ENCODE data around the gene RPRML.
"Not testable (repeated sequence)": the region's sequence is repeated elsewhere in the genome, so short reads cannot be mapped to it uniquely, and the experiment has no call there.

Gene RPRML

DNA sequence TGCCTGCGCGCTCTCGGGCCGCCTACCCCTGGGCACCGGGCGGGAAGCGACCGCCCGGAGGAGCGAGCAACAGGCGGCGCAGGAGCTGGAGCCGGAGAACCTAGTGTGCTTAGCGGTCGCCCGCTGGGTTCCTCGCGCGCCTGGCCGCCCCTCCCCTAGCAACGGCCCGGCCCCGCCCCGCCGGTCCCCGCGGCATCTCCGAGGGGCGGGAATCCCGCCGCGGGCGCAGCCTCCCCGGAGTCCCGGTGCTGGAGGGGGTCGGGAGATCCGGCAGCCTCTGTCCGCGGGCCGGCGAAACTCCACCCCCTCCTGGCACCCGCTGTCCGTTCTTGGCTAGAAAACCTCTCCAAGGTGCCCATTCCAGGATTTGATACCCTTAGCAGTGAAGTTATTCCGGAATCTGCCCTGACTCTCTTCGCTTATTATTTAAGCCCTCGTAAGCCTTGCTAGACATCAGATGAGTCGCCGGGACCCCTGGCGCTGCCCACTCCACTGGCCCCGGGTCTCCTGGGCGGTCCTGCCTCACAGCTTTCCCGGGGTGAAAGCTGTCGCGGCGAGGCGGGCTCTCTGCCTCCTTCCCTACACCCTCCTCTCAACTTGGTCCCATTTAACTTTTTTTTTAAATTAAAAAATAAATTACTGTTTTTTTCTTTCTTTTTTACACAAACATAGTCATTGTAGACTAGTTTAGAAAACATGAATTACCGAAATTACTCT, at the start of gene RPRML:
Gene RPRML, minus strand, starts transcription at position 107 of the 717 bp plus-strand sequence. CDS start 246 bp downstream, outside the sequence.
- H3K4me1 Mint-ChIP-seq (ENCODE audit: low read depth): peaks cover 5% of the 10 kb centered on the region
- H3K27me3 Mint-ChIP-seq (ENCODE audit: low read depth): peaks cover 41% of the 10 kb centered on the region
- H3K4me3 Mint-ChIP-seq: peak within 1 kb of the TSS; percentile 85
- peak; percentile 29 for DNase-seq (ENCODE audit: low spot score)
- H3K36me3 Mint-ChIP-seq (ENCODE audit: low read depth): no peaks in the 10 kb centered on the region
- H3K27ac Mint-ChIP-seq: no peak within 1 kb of the TSS
- H3K9me3 Mint-ChIP-seq: no peaks in the 10 kb centered on the region

- not testable (repeated sequence) for H3K36me3 Mint-ChIP-seq (ENCODE audit: low read depth); H3K4me3 Mint-ChIP-seq; H3K9me3 Mint-ChIP-seq; H3K27me3 Mint-ChIP-seq (ENCODE audit: low read depth); H3K27ac Mint-ChIP-seq; H3K4me1 Mint-ChIP-seq (ENCODE audit: low read depth); DNase-seq (ENCODE audit: low spot score)
These were observed 37.9 kb upstream of the RPRML start for GRCh38 chr17:47016966-47017365.

GRCh38 chr17:47013341-47013740, 34.3 kb upstream of the RPRML start:
- Mint-ChIP-seq H3K4me1 (ENCODE audit: low read depth) (peaks cover 8% of the 10 kb centered on the region), H3K36me3 (ENCODE audit: low read depth) (no peaks in the 10 kb centered on the region), H3K27ac (no peak overlapping the region), H3K27me3 (ENCODE audit: low read depth) (no peaks in the 10 kb centered on the region), H3K9me3 (no peaks in the 10 kb centered on the region), H3K4me3 (no peak overlapping the region)
- DNase-seq (ENCODE audit: low spot score): no peak

- H3K27me3 Mint-ChIP-seq (ENCODE audit: low read depth): no peaks in the 10 kb centered on the region
- no peak for DNase-seq (ENCODE audit: low spot score)
- H3K27ac Mint-ChIP-seq: no peak overlapping the region
- H3K9me3 Mint-ChIP-seq: no peaks in the 10 kb centered on the region
- no peak overlapping the region for H3K4me3 Mint-ChIP-seq
- peaks cover 8% of the 10 kb centered on the region for H3K4me1 Mint-ChIP-seq (ENCODE audit: low read depth)
- no peaks in the 10 kb centered on the region for H3K36me3 Mint-ChIP-seq (ENCODE audit: low read depth)
These were observed 33.4 kb upstream of the RPRML start for GRCh38 chr17:47012457-47012856.

GRCh38 chr17:47009759-47010594, 30.9 kb upstream of the RPRML start:
- H3K36me3 Mint-ChIP-seq (ENCODE audit: low read depth): no peaks in the 10 kb centered on the region
- no peak for DNase-seq (ENCODE audit: low spot score)
- H3K4me1 Mint-ChIP-seq (ENCODE audit: low read depth): peaks cover 8% of the 10 kb centered on the region
- no peak overlapping the region for H3K27ac Mint-ChIP-seq
- no peaks in the 10 kb centered on the region for H3K27me3 Mint-ChIP-seq (ENCODE audit: low read depth)
- H3K9me3 Mint-ChIP-seq: no peaks in the 10 kb centered on the region
- no peak overlapping the region for H3K4me3 Mint-ChIP-seq

DNA sequence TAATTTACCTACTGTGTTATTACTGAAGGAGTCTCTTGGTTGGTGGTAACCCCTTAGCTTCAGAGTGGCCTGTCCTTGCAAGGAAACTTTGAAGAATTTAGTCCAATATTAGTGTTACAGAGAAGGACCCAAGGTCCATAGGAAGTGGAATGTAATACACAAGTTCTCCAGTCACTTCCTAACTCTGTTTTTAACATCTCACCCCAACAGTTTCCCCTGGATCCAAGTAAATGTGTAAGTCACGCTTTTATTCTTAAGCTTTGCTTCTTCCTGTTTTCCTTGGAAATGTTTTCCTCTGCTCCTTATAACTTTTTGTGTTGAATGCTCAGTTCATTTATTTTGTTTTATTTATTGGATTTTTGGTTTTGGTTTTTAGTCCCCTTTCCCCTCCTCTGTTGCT, 25.9 kb upstream of the RPRML start:
- H3K27me3 Mint-ChIP-seq (ENCODE audit: low read depth): no peaks in the 10 kb centered on the region
- no peak overlapping the region for H3K4me3 Mint-ChIP-seq
- no peak for DNase-seq (ENCODE audit: low spot score)
- no peak overlapping the region for H3K27ac Mint-ChIP-seq
- H3K4me1 Mint-ChIP-seq (ENCODE audit: low read depth): peaks cover 8% of the 10 kb centered on the region
- H3K9me3 Mint-ChIP-seq: no peaks in the 10 kb centered on the region
- H3K36me3 Mint-ChIP-seq (ENCODE audit: low read depth): no peaks in the 10 kb centered on the region

DNA sequence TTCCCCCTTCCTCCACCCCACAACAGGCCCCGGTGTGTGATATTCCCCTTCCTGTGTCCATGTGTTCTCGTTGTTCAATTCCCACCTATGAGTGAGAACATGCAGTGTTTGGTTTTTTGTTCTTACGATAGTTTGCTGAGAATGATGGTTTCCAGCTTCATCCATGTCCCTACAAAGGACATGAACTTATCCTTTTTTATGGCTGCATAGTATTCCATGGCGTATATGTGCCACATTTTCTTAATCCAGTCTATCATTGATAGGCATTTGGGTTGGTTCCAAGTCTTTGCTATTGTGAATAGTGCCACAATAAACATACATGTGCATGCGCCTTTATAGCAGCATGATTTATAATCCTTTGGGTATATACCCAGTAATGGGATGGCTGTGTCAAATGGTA, 24.8 kb upstream of the RPRML start:
- H3K36me3 Mint-ChIP-seq (ENCODE audit: low read depth); DNase-seq (ENCODE audit: low spot score); H3K27me3 Mint-ChIP-seq (ENCODE audit: low read depth); H3K9me3 Mint-ChIP-seq; H3K27ac Mint-ChIP-seq; H3K4me1 Mint-ChIP-seq (ENCODE audit: low read depth); H3K4me3 Mint-ChIP-seq: not testable (repeated sequence)

GRCh38 chr17:46995841-46996571, 17.0 kb upstream of the RPRML start:
- Mint-ChIP-seq H3K4me1 (ENCODE audit: low read depth) (no peaks in the 10 kb centered on the region), H3K9me3 (no peaks in the 10 kb centered on the region), H3K27ac (no peak overlapping the region), H3K27me3 (ENCODE audit: low read depth) (no peaks in the 10 kb centered on the region), H3K4me3 (no peak overlapping the region), H3K36me3 (ENCODE audit: low read depth) (no peaks in the 10 kb centered on the region)
- DNase-seq (ENCODE audit: low spot score): no peak

DNA sequence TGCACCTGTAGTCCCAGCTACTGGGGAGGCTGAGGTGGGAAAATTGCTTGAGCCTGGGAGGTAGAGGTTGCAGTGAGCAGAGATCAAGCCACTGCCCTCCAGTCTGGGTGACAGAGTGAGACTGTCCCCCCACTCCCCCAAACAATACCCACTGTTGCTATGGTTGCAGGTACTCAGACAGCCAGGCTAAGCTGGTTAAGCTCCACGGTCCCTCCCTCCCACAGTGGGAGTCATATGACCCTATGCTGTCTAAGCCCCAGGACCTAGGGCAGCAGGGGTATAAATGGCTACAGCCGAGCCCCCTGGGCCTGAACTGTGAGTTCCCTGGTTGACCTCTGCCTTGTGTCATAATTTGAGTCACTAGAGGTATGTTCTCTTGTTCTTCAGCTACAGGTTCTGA, 15.9 kb upstream of the RPRML start:
- H3K36me3 Mint-ChIP-seq (ENCODE audit: low read depth): no peaks in the 10 kb centered on the region
- no peaks in the 10 kb centered on the region for H3K9me3 Mint-ChIP-seq
- H3K4me1 Mint-ChIP-seq (ENCODE audit: low read depth): no peaks in the 10 kb centered on the region
- H3K27ac Mint-ChIP-seq: no peak overlapping the region
- H3K27me3 Mint-ChIP-seq (ENCODE audit: low read depth): peaks cover 6% of the 10 kb centered on the region
- DNase-seq (ENCODE audit: low spot score): no peak
- no peak overlapping the region for H3K4me3 Mint-ChIP-seq

DNA sequence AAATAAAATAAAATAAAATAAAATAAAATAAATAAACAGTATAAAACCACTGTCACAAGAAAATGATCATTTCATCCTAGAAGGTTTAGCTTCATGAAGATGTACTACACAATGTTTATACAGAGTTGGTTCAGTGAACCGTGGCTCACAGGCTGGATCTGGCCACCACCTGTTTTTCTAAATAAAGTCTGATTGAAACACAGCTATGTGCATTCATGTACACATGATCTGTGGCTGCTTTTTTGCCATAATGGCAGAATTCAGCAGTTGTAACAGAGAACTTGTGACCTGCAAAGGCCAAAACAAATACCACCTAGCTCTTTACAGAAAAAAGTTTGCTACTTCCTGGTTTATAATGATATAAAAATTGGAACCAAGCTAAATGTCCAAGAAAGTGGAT, 12.6 kb upstream of the RPRML start:
- peaks cover 10% of the 10 kb centered on the region for H3K27me3 Mint-ChIP-seq (ENCODE audit: low read depth)
- no peaks in the 10 kb centered on the region for H3K36me3 Mint-ChIP-seq (ENCODE audit: low read depth)
- no peaks in the 10 kb centered on the region for H3K4me1 Mint-ChIP-seq (ENCODE audit: low read depth)
- no peak overlapping the region for H3K27ac Mint-ChIP-seq
- no peak overlapping the region for H3K4me3 Mint-ChIP-seq
- H3K9me3 Mint-ChIP-seq: no peaks in the 10 kb centered on the region
- DNase-seq (ENCODE audit: low spot score): no peak

DNA sequence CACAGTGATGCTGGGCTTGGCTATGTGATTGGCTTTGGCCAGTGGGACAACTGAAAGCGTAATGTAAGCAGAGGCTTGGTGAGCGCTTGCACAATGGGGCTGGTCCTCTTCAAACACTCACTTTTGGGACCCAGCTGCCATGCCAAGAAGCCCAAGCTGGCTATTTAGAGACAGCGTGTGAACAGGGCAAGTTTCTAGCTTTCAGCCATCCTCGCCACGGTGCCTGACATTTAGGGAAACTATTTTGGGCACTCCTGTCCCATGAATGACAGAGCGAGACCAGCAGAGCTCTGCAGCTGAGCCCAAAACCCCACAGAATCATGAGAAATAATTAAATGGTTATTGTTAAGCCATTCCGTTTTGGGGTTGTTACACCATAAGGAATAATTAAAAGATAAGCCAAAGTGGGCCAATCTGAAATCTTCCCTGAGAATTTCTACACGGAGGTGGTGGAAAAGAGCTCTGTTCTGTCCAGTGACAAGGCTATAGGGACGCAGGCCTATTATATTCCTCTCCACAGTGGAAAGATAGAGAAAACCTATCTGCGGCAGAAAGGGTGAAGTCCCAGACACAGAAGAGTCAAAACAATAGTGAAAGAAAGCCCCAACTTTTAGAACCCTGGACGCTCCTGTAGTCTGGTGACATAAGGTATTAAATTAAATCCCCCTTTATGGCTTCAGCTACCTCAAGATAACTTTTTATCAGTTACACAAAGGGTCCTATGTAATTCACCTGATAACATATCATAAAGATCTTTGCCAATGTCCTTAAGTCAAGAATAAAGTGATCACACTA, 10.8 kb upstream of the RPRML start:
- Mint-ChIP-seq H3K27me3 (ENCODE audit: low read depth) (peaks cover 10% of the 10 kb centered on the region), H3K27ac (no peak overlapping the region), H3K4me1 (ENCODE audit: low read depth) (no peaks in the 10 kb centered on the region), H3K4me3 (no peak overlapping the region), H3K9me3 (no peaks in the 10 kb centered on the region), H3K36me3 (ENCODE audit: low read depth) (no peaks in the 10 kb centered on the region)
- DNase-seq (ENCODE audit: low spot score): no peak

DNA sequence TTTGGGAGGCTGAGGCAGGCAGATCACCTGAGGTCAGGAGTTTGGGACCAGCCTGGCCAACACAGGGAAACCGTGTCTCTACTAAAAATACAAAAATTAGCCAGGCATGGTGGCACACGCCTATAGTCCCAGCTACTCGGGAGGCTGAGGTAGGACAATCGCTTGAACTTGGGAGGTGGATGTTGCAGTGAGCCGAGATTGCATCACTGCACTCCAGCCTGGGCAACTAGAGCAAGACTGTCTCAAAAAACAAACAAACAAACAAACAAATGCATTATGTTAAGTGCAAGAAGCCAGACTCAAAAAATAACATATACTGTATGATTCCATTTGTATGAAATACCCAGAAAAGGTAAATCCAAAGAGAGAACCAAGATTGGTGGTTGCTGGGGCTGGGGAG, 8.9 kb upstream of the RPRML start:
- H3K9me3 Mint-ChIP-seq; H3K27ac Mint-ChIP-seq; H3K36me3 Mint-ChIP-seq (ENCODE audit: low read depth); H3K4me1 Mint-ChIP-seq (ENCODE audit: low read depth); DNase-seq (ENCODE audit: low spot score); H3K4me3 Mint-ChIP-seq: not testable (repeated sequence)
- H3K27me3 Mint-ChIP-seq (ENCODE audit: low read depth): peaks cover 10% of the 10 kb centered on the region

DNA sequence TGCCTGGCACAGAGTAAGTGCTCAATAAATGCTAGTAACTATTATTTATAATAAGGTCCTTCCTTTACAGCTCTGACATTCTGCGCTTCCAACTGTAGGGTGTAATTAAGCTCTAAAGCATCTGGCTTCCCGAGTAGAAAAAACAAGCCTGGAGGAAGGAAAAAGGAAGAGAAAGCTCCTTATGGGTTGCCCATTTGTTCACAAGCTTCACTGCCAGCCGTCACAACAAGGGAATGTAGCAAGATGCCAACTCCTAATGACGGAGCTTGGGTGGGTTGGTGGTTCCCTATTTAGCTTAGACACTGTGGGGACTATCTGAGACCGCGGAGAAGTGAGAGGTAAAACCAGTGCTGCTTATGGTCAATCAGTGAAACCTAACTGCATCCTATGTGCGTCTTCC, 7.3 kb upstream of the RPRML start:
- no peak for DNase-seq (ENCODE audit: low spot score)
- Mint-ChIP-seq H3K27ac (no peak overlapping the region), H3K36me3 (ENCODE audit: low read depth) (no peaks in the 10 kb centered on the region), H3K4me3 (no peak overlapping the region), H3K27me3 (ENCODE audit: low read depth) (peaks cover 11% of the 10 kb centered on the region), H3K4me1 (ENCODE audit: low read depth) (no peaks in the 10 kb centered on the region), H3K9me3 (no peaks in the 10 kb centered on the region)

All from T-helper 2 cell treated with Interferon-gamma antibody and Interleukin-4, amounts not matched to agents 5 μg/mL and 100 μg/mL, for 36 hours (primary cell).